Astrocyte of the spinal cord (primary cell): ENCODE data around the gene PITPNM3.

Experiments used
- DNase-seq: peaks from one replicate; pipeline ENCODE4 v3.0.0; 2011; ENCODE audit warnings: low read depth, low spot score
- H3K4me3 ChIP-seq: 2 replicates; pipeline ENCODE4 v1.5.1; 2011; ENCODE audit warnings: low read depth, mild to moderate bottlenecking, low read length, moderate library complexity
- in situ Hi-C: cut with HindIII; loops from 2 replicates; pipeline ENCODE4 v1.10.0; 2017; ENCODE audit warnings: low sequenced_read_pairs
- TF ChIP-seq, protein P1 (sequence below): IDR thresholded peaks from 2 replicates; pipeline ENCODE4 v1.5.1; 2012; ENCODE audit warnings: low read depth, mild to moderate bottlenecking, low read length, inconsistent platforms

The PITPNM3 gene

GRCh38 chr17:6542577-6542976, 13.8 kb downstream of the PITPNM3 start:
- TF ChIP-seq, protein P1, sequence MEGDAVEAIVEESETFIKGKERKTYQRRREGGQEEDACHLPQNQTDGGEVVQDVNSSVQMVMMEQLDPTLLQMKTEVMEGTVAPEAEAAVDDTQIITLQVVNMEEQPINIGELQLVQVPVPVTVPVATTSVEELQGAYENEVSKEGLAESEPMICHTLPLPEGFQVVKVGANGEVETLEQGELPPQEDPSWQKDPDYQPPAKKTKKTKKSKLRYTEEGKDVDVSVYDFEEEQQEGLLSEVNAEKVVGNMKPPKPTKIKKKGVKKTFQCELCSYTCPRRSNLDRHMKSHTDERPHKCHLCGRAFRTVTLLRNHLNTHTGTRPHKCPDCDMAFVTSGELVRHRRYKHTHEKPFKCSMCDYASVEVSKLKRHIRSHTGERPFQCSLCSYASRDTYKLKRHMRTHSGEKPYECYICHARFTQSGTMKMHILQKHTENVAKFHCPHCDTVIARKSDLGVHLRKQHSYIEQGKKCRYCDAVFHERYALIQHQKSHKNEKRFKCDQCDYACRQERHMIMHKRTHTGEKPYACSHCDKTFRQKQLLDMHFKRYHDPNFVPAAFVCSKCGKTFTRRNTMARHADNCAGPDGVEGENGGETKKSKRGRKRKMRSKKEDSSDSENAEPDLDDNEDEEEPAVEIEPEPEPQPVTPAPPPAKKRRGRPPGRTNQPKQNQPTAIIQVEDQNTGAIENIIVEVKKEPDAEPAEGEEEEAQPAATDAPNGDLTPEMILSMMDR: no peak

GRCh38 chr17:6541886-6542285, 14.5 kb downstream of the PITPNM3 start:
- no peak overlapping the region for H3K4me3 ChIP-seq
- no peak for DNase-seq
- TF ChIP-seq, protein P1: no peak
- in situ Hi-C loops: no loop called here

More at GRCh38 chr17:6542577-6542976, 13.8 kb downstream of the PITPNM3 start:
- H3K4me3 ChIP-seq: no peak overlapping the region
- in situ Hi-C loops: no loop called here
- DNase-seq: no peak

DNA sequence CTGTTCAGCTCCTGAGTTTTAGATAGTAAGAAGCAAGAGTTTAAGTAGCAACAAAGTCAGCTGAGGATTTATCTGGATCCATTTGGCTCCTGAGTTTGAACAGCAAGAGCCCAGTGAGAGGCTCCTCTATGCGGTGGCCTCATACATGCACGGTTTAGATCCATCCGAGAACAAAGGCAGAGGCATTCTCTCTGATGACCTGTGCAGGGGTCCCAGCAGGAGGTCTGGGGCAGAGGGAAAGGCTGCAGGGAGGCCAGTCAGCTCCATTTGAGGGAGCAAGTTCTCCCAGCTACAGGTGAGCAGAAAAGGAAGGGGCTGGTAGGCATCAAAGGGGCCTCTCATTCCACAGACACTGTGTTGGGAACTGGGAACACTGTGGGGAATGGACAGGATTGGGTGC, 16.5 kb downstream of the PITPNM3 start:
- TF ChIP-seq, protein P1: no peak
- in situ Hi-C loops: no loop called here
- H3K4me3 ChIP-seq: no peak overlapping the region
- no peak for DNase-seq

- no peak overlapping the region for H3K4me3 ChIP-seq
- TF ChIP-seq, protein P1: no peak
- no peak for DNase-seq
- in situ Hi-C loops: no loop called here
Observed at GRCh38 chr17:6536566-6537065, 19.7 kb downstream of the PITPNM3 start.

DNA sequence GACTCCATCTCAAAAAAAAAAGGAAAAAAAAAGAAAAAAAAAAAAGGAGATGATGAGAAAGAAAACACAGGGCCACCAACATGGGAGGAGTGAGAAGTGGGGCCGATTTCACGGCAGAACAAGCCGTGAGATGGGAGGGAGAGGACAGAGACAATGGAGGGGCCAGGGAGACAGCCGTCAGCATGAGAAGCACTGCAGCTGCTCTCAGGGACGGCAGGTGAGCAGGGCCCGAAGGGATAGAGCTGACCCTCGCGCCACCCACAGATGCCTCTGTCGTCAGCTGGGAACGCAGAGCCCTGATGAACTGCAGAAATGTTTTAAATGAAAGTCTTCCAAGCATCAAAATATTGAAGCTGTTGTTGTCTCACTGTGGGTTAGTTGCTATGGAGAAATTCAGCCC, 20.3 kb downstream of the PITPNM3 start:
- in situ Hi-C loops: no loop called here
- TF ChIP-seq, protein P1: no peak
- no peak for DNase-seq
- no peak overlapping the region for H3K4me3 ChIP-seq

- TF ChIP-seq, protein P1: no peak
- in situ Hi-C loops: no loop called here
- H3K4me3 ChIP-seq: no peak overlapping the region
- no peak for DNase-seq
Observed at GRCh38 chr17:6534846-6535514, 21.4 kb downstream of the PITPNM3 start.
